ENCODE results near the gene ST6GALNAC4.
A peak's percentile ranks its signal among the peaks of the same experiment; 100 is the strongest.

ST6GALNAC4 gene

DNA sequence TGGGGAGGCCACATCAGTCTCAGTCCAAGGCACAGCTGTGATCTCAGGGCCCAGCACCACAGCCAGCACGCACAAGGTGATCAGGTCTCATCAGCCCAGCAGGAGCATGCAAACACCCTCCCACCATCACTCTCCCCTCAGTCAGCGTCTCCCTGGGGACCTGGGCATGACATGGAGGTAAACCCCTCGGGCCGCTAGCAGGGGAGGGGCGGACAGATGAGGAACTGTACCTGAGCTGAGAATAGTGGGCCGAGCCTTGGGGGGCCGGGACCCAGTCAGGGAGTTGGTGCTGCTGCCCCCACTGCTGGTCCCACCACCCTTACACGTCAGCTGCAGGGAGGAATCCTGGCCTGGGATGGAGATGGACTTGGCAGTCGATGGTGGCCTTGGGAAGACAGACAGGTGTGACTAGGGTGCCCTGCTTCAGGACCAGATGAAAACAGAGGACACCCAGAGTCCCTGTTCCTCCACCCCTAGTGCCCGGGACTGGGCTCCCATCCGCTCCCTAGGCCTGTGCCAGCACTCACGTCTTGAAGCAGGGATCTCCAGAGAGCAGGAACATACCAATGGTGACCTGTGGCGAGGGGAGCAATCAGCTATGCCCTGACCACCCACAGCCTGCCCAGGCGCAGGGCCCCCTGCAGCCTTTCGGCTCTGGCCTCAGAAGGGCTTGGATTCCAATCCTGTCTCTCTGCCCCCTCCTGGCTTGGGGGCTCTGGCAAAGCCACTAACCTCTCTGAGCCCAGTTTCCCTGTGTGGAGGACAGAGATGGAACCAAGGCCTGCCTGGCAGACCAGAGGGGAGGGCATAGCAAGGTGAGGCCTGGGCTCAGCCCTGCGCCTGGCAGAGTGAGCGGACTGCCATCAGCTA is 31.2 kb upstream of the ST6GALNAC4 start:
- no peak for DNase-seq (ENCODE audit: low read depth in 2 of 2, low spot score in 1 of 2)

DNA sequence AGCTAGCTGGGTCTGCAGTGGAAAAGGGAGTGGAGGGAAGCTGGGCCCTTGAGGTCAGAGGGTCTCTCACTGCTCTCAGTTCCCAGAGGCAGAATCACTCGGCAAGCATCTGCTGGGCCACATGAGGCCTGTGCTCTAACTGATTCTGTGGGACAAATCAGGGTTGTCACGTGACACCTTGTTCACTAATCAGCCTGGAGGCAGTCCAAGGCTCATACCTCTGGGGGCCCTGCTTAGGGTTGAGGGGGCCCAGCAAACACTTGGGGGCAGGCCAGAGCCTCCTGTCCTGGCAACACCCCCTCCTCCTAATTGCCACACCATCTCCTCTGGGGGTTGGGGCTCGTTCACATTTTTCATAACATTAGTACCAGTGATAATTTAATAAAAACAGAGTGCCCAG is 29.9 kb upstream of the ST6GALNAC4 start:
- DNase-seq (ENCODE audit: low read depth in 2 of 2, low spot score in 1 of 2): no peak

GRCh38 chr9:127945942-127946341 is 29.1 kb upstream of the ST6GALNAC4 start:
- DNase-seq (ENCODE audit: low read depth in 2 of 2, low spot score in 1 of 2): no peak

DNA sequence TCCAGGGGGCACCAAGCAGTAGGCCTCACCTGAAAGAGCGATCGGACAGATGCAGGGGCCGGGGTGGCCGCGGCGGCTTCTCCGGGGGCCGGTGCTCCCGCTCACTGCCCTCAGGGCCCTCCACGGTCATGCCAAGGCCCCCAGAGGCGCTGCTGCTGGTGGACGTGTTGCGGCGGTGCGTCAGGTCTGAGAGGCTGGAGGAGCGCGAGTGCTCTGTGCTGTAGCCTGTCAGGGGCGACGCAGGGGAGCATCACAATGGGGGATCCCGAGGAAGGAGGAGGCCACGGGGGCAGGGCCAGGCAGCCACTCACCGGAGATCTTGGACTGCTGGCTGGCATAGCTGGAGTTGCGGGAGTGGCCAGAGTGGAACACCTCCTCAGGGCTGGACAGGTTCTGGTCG is 28.5 kb upstream of the ST6GALNAC4 start:
- no peak for DNase-seq (ENCODE audit: low read depth in 2 of 2, low spot score in 1 of 2)

GRCh38 chr9:127944586-127945218 is 27.9 kb upstream of the ST6GALNAC4 start:
- DNase-seq (ENCODE audit: low read depth in 2 of 2, low spot score in 1 of 2): no peak

- DNase-seq (ENCODE audit: low read depth in 2 of 2, low spot score in 1 of 2): peak; percentile 30 to 57
Measured at GRCh38 chr9:127943731-127944144, 26.9 kb upstream of the ST6GALNAC4 start.

- DNase-seq (ENCODE audit: low read depth in 2 of 2, low spot score in 1 of 2): no peak
Measured at GRCh38 chr9:127943011-127943662, 26.3 kb upstream of the ST6GALNAC4 start.

DNA sequence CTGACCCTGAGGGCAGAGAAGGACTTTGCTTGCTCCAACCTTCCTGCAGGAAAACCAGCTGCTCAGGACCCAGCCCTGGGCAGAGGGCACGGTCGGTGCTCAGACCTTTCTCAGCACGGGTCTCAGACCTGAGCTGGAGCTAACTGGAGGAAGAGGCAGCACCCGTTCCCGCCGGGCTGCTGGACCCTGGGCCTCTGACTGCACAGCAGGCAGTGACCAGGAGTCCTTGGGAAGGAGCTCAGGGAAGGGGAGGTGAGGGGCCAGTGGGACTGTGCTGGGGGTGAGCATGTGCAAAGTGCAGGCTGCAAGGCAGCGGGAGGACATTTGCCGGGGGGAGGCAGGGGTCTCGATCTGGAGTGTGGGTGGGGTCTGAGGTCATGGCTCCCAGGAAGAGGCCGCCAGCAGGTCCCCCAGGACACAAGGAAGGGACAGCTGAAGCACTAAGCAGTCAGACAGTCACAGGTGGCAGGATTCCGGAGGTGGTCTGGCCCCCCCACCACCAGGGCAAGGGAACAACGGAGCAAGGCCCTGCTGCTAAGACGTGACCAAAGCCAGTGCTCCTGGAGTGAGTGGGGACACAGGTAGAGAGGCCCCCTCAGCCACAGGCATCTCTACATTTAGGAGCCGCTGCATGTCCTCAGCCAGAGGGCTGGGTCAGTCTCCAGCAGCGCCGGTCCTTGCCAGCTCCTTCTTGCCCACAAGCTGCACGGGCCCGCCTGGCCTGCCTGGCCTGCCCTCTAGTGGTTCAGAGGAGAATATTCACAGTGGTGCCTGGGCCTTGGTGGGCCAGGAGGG is 25.6 kb upstream of the ST6GALNAC4 start:
- no peak for DNase-seq (ENCODE audit: low read depth in 2 of 2, low spot score in 1 of 2)

DNA sequence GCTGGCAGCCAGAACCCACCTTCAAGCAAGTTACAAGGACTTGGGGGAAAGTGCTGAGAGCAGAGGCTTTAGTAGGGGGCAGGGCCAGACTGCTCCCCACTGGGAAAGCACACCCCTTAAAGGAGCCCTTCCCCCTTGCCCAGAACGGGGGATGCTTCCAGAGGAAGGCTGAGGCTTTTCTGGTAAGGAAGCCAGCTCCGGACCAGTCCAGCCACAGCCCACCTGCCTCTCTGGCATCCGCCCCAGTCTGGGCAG is 25.0 kb upstream of the ST6GALNAC4 start:
- no peak for DNase-seq (ENCODE audit: low read depth in 2 of 2, low spot score in 1 of 2)

- DNase-seq (ENCODE audit: low read depth in 2 of 2, low spot score in 1 of 2): no peak
Measured at GRCh38 chr9:127941062-127941960, 24.5 kb upstream of the ST6GALNAC4 start.

GRCh38 chr9:127940593-127940992 is 23.8 kb upstream of the ST6GALNAC4 start:
- DNase-seq (ENCODE audit: low read depth in 2 of 2, low spot score in 1 of 2): no peak

DNA sequence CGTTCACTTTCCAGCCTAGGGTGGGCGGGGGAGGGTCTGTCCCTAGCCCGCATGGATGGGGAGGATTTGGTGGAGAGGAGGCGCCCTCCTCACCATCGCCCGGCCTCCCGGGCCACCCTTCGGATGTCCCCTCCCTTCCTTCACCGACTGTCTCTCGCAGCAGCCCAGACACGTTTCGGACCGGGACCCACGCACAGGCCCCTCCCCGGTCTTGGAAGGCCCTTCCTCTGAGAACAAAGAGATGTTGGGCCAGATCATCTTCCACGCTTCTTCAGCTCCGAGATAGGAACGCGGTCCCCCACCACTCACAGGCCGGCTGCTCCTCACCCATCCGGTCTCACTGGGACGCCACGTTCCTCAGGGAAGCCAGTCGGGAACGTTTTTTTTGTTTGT is 21.5 kb upstream of the ST6GALNAC4 start:
- DNase-seq (ENCODE audit: low read depth in 2 of 2, low spot score in 1 of 2): no peak

DNA sequence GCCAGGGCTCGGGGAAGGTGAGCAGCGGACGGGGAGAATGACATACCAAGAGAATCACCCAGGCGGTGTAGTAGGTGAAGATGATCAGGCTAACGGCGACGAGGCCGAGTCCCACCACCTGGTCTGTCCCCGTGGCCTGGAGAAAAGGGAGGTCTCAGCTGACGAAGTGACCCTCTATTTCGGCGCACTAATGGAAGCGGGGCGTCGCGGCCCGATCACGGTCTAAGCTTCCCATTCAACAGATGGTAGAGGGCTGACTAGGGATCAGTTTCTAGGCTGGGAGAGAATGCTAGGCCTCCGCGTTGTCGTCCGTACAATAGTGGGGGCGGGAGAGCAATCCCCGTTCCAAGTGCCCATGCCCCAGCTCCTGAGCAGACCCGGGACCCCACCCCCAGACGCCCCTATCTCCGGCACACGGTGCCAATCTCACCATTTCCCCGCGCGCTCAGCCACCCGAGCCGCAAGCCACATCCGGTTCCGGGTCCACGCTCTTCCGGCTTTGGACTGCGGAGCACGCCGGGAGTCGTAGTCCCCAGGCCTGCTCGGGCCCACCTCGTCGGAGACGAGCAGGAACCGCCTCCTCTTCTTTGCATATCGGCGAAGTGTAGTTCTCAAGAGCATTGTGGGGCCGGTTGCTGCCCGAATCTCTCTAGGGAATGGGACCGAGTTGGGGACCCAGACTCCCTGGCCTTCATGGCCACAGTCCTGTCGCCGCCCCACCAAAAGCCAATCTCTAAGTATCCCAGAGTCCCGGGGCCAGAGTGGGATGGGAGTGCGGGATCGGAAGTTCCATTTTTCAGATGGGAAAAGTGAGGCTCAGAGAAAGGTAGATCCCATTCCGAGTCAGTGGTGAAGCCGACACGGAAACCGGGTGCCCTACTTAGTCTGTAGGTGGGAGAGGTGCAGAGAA is 20.8 kb upstream of the ST6GALNAC4 start, which contains the start of gene DPM2:
Gene DPM2 (minus strand): TSS at position 467 of the 910 bp plus-strand sequence. CDS start 34 bp downstream, at position 433.
- DNase-seq (ENCODE audit: low read depth in 2 of 2, low spot score in 1 of 2): peak; percentile 50 to 65

GRCh38 chr9:127937056-127937387 is 20.2 kb upstream of the ST6GALNAC4 start:
- no peak for DNase-seq (ENCODE audit: low read depth in 2 of 2, low spot score in 1 of 2)

- no peak for DNase-seq (ENCODE audit: low read depth in 2 of 2, low spot score in 1 of 2)
Measured at GRCh38 chr9:127936347-127936852, 19.6 kb upstream of the ST6GALNAC4 start.

- DNase-seq (ENCODE audit: low read depth in 2 of 2, low spot score in 1 of 2): no peak
Measured at GRCh38 chr9:127935765-127936221, 19.0 kb upstream of the ST6GALNAC4 start.

GRCh38 chr9:127934986-127935385 is 18.1 kb upstream of the ST6GALNAC4 start:
- DNase-seq (ENCODE audit: low read depth in 2 of 2, low spot score in 1 of 2): no peak

DNA sequence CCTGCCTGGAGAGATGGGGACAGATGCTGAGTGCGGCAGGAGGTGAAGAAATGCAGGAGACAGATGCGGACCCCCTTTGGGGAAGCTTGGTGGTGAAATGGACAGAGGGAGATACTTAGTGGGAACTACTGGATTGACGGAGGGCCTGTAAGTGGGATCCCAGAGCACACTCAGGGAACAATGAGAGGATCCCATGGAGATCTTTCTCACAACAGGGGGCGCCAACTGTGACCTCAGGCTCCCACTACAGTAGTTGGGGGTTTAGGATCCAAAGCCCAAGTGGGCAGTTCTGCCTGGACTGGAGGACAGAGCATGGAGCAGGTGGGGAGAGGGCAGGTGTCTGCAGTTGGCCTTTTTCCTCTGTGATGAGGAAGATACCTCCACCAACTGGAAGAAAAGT is 17.4 kb upstream of the ST6GALNAC4 start:
- no peak for DNase-seq (ENCODE audit: low read depth in 2 of 2, low spot score in 1 of 2)

Measured in stimulated activated CD8-positive, alpha-beta memory T cell treated with anti-CD3 and anti-CD28 coated beads, Interleukin-4, amount 100 ng/mL, for 1 hour (primary cell).